GM12892 (cell line): ENCODE results near the gene EGFL7.

ENCODE experiments used
- POLR2A ChIP-seq: IDR thresholded peaks from 2 replicates; pipeline ENCODE4 v1.6.1; 2011; ENCODE audit warnings: low read depth, low read length, control low read depth
- POLR2AphosphoS5 ChIP-seq: IDR thresholded peaks from 2 replicates; pipeline ENCODE4 v1.6.1; 2011; ENCODE audit warnings: low read depth, low read length, control low read depth

DNA sequence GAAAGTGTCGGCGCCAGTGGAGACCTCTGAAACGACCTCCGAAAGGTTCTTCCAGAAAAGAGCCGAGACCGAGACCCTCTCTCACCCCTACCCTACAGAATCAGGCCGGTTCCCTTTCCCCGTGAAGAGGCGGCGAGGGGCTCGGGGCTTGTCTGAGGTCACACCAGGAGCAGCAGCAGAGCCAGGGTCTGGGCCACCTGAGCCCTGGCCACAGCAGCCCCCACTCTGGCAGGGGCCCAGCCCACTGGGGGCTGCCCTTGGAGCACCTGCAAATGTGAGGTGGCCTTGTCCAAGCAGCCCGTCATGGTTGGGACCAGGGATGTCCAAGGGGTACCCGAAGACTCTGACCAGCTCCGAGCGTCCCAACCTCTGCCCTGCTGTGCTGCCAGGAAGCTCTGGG is 15.3 kb downstream of the EGFL7 start:
- TF ChIP-seq POLR2AphosphoS5 = no peak
- TF ChIP-seq POLR2A = no peak
